ENCODE data around the gene EYA2.

GRCh38 chr20:47125758-47126591 is 231.3 kb downstream of the EYA2 start:
- TF ChIP-seq CTCF (IDR thresholded peaks at IDR 0.05): no peak
- no peak for TF ChIP-seq POLR2A (IDR thresholded peaks at IDR 0.05)
